ENCODE data around the gene PSORS1C1.

PSORS1C1 gene

DNA sequence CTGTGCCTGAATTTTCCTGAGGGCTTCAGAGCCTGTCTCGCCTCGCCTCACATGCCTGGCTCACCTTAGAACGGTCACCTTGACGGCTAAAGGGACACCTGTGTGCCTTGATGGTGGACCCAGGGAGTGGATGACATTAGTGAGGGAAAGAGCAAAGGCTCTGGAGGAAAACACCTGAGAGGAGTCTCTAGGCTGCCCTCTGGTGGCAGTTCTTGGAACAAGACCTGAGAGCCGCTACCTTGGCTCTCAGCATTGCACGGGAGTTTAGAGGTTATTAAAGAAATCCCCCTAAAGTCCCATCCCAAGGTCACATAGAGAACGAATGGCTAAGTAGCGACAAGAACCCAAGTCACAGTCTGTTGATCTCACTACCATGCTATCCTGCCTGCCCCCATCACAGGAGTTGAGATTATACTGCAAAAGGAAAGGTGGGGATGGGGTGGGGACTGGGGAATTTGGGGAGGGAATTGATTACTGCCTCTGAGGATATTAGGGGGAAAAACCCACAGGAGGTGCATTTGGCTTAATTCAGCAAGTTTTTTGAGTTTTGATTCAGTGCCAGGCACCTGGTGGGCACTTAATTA is 13.6 kb downstream of the PSORS1C1 start:
- peak; percentile 11 for DNase-seq

GRCh38 chr6:31129130-31129529 is 14.5 kb downstream of the PSORS1C1 start:
- no peak for DNase-seq

DNA sequence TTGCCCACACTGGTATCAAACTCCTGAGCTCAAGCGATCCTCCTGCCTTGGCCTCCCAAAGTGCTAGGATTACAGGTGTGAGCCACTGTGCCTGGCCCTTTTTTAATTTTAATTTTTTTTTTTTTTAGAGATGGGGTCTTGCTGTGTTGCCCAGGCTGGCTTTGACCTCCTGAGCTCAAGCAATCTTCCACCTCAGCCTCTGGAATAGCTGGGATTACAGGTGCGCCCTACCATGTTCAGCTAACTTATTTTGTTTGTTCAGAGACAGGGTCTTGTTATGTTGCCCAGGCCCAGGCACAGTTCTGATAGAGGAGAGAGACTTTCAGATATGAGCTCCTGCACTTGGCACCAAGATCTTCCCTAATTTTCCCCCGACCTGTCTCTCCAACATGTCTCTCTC is 16.2 kb downstream of the PSORS1C1 start:
- DNase-seq: no peak

DNA sequence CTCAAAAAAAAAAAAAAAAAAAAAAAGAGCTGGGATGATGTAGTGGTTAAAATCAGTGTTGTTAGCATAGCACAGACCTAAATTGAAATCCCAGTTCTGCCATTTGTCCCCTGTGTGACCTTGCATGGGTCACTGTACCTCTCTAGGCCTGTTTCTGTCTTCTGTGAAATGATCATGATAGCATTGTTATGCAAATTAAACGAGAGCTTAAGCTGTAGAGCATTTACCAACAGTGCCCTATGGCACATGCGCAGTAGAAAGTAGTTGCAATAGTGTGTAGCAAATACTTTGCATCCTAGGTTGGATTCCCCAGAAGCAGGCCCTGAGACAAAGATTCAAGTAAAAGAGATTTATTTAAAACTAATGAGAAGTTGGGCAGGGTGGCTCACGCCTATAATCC is 17.0 kb downstream of the PSORS1C1 start:
- no peak for DNase-seq

GRCh38 chr6:31132806-31133205 is 18.2 kb downstream of the PSORS1C1 start:
- DNase-seq: no peak

DNA sequence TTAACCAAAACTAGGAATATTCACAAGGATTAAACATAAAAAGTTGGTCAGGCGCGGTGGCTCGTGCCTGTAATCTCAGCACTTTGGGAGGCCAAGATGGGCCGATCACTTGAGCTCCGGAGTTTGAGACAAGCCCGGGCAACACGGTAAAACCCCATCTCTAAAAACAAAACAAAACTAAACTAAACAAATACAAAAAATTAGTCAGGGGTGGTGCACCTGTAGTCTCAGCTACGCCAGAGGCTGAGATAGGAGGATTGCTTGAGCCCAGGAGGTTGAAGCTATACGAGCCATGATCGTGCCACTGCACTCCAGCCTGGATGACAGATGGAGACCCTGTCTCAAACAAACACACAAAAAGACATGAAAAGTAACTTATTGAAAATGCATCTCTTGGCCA is 21.1 kb downstream of the PSORS1C1 start:
- no peak for DNase-seq

- DNase-seq: no peak
Observed at GRCh38 chr6:31138982-31139381, 24.4 kb downstream of the PSORS1C1 start, which contains the start of gene PSORS1C2. PSORS1C2 (minus strand) TSS chr6:31139066; CDS start chr6:31139026, 40 bp downstream.

- no peak for DNase-seq
Observed at GRCh38 chr6:31139599-31139998, 25.0 kb downstream of the PSORS1C1 start.

DNA sequence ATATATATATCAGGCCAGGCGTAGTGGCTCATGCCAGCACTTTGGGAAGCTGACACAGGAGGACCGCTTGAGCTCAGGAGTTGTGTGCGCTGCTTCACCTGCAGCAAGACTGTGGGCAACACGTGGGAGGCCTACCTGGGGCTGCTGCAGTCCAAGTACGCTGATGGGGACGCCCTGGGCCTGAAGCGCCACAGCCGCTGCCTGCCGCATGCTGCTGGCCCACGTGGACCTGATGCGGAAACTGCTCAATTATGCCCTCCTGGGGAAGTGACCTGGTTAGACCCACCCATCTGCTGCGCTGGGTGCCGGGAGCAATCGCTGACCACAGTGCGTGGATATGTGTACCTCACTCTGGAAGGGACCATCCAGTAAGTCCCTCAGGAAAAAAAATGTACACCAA is 26.0 kb downstream of the PSORS1C1 start:
- no peak for DNase-seq

GRCh38 chr6:31142361-31142761 is 27.8 kb downstream of the PSORS1C1 start:
- no peak for DNase-seq

GRCh38 chr6:31143148-31143547 is 28.5 kb downstream of the PSORS1C1 start:
- DNase-seq: no peak

- no peak for DNase-seq
Observed at GRCh38 chr6:31144296-31144969, 29.8 kb downstream of the PSORS1C1 start.

- no peak for DNase-seq
Observed at GRCh38 chr6:31144970-31145340, 30.4 kb downstream of the PSORS1C1 start.

DNA sequence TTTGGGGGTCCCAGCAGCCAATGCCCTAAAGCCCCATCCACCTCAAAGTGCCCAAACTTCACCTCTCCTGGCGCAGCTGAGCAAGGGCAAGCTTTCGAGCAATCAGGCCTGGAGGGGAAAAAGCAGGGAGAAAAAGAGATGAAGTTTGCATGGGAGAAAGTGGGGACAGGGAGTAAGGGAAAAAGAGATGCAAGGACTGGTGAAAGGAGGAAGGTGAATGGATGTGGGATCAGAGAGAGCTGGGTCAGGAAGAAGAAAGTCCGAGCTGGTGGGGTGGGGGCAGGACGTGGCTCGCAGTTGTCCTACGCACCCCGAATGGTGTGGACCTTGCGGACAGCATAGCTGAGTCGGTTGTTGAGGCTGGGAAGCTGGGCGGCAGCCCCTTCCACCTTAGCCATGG is 30.8 kb downstream of the PSORS1C1 start:
- DNase-seq: no peak

DNA sequence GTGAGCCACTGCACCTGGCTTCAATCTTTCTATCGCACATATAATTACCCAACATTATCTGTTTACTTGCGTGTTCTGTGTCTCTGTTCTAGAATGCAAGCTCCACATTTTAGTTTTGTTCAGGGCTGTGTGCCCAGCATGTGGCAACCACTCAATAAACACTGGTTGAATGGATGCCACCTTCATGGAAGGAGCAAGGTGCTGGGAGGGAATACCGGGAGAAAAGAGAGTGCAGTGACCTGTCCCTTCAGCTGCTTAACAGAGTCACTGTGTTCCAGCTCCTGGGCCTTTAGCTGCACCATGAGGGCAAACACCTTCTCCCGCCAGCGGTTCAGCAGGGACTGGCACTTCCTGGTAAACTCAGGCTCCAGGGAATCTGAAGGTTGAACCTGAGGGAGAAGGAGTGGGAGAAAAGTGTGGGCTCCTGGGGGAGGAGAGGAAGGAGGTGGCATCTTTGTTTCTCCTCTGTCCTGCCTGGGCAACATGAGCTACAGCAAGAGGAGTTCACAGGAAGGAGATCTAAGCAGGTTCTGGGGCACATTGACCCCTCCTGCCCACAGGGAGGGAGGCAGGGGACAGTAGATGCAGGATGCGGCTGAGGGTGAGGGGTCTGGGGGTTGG is 35.3 kb downstream of the PSORS1C1 start:
- no peak for DNase-seq

GRCh38 chr6:31152781-31153180 is 38.2 kb downstream of the PSORS1C1 start:
- DNase-seq: no peak

GRCh38 chr6:31154436-31154835 is 39.8 kb downstream of the PSORS1C1 start:
- DNase-seq: no peak

DNA sequence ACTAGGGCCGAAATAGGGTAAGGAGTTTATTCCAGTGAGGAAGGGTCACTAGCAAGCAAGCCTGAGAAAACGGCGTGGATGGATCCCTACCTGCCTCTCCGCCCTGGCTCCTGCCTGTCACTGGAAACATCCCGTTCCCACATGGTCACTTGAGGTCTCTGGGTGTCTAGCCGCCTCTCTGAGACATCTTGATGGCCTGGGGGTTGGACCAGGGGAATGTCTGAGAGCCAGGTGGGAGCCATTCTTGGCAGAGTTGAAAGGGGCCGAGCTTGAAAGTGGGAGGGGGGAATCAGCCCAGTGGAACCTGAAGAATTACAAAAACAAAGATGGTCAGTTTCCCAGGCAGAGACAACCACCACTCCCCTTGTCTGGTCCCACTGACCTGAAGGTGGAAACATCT is 42.0 kb downstream of the PSORS1C1 start:
- DNase-seq: no peak

- no peak for DNase-seq
Observed at GRCh38 chr6:31157513-31158139, 43.0 kb downstream of the PSORS1C1 start, which contains the start of gene CCHCR1. CCHCR1 (minus strand) TSS chr6:31157802; CDS start chr6:31157600, 202 bp downstream.

GRCh38 chr6:31158140-31158862 is 43.7 kb downstream of the PSORS1C1 start, which contains the start of gene TCF19:
TCF19 (plus strand) TSS chr6:31158589; CDS start chr6:31159470, 881 bp downstream.
- peak; percentile 94 for DNase-seq

- no peak for DNase-seq
Observed at GRCh38 chr6:31158863-31159855, 44.6 kb downstream of the PSORS1C1 start.

Measured in NCI-H1694 (cell line).